Measurements from ENCODE around the gene MACF1.
"Not testable (repeated sequence)": the region's sequence is repeated elsewhere in the genome, so short reads cannot be mapped to it uniquely, and the experiment has no call there.

Gene MACF1

GRCh38 chr1:39470040-39470439, 265.5 kb downstream of the MACF1 start:
- ChIA-PET CTCF (no interaction called here), POLR2A (no interaction called here)
- no peak for TF ChIP-seq SUZ12 (IDR thresholded peaks at IDR 0.05)
- TF ChIP-seq NFRKB (IDR thresholded peaks at IDR 0.05): no peak
- no peak for TF ChIP-seq LEF1 (IDR thresholded peaks at IDR 0.05; ENCODE audit: borderline replicate concordance)
- TF ChIP-seq FOXA1 (IDR thresholded peaks at IDR 0.05): no peak
- no peak for TF ChIP-seq HDGF (IDR thresholded peaks at IDR 0.05; ENCODE audit: borderline replicate concordance)
- no peak for TF ChIP-seq FOXK2 (IDR thresholded peaks at IDR 0.05)
- no peak for DNase-seq (ENCODE audit: extremely low spot score)

- no peak for DNase-seq (ENCODE audit: extremely low spot score)
- ChIA-PET POLR2A (interaction anchor here (1.0 kb wide), 1 partner anchor 80 kb away, joined by 3 read pairs; no protein-coding TSS in a partner anchor), CTCF (interaction anchor here (0.6 to 1.2 kb wide), 2 partner anchors 27 to 326 kb away, joined by 4 to 5 read pairs; no protein-coding TSS in a partner anchor)
- TF ChIP-seq NFRKB (IDR thresholded peaks at IDR 0.05): no peak
- TF ChIP-seq FOXA1 (IDR thresholded peaks at IDR 0.05): no peak
- TF ChIP-seq FOXK2 (IDR thresholded peaks at IDR 0.05): no peak
- TF ChIP-seq CTBP1 (IDR thresholded peaks at IDR 0.05; ENCODE audit: borderline replicate concordance): no peak
- no peak for TF ChIP-seq LEF1 (IDR thresholded peaks at IDR 0.05; ENCODE audit: borderline replicate concordance)
- TF ChIP-seq TARDBP (IDR thresholded peaks at IDR 0.05): no peak
- TF ChIP-seq SUZ12 (IDR thresholded peaks at IDR 0.05): no peak
- TF ChIP-seq PKNOX1 (IDR thresholded peaks at IDR 0.05): no peak
- no peak for TF ChIP-seq L3MBTL2 (conservative IDR thresholded peaks at IDR 0.05)
- TF ChIP-seq ARNT (IDR thresholded peaks at IDR 0.05): no peak
- no peak for TF ChIP-seq ZNF384 (IDR thresholded peaks at IDR 0.05)
- TF ChIP-seq ELF4 (IDR thresholded peaks at IDR 0.05): no peak
- TF ChIP-seq SP1 (IDR thresholded peaks at IDR 0.05): no peak
- no peak for TF ChIP-seq HDGF (IDR thresholded peaks at IDR 0.05; ENCODE audit: borderline replicate concordance)
- no peak for TF ChIP-seq FOXM1 (IDR thresholded peaks at IDR 0.05; ENCODE audit: borderline replicate concordance)
- TF ChIP-seq BHLHE40 (IDR thresholded peaks at IDR 0.05; ENCODE audit: borderline replicate concordance): no peak
These were observed 268.3 kb downstream of the MACF1 start for GRCh38 chr1:39472826-39473225.

- no peak for DNase-seq (ENCODE audit: extremely low spot score)
- TF ChIP-seq FOXA1 (IDR thresholded peaks at IDR 0.05) (no peak), NFRKB (IDR thresholded peaks at IDR 0.05) (no peak), HDGF (IDR thresholded peaks at IDR 0.05; ENCODE audit: borderline replicate concordance) (no peak), TARDBP (IDR thresholded peaks at IDR 0.05) (no peak), ARNT (IDR thresholded peaks at IDR 0.05) (no peak), CTBP1 (IDR thresholded peaks at IDR 0.05; ENCODE audit: borderline replicate concordance) (no peak), SUZ12 (IDR thresholded peaks at IDR 0.05) (no peak)
- ChIA-PET POLR2A (interaction anchor here (1.0 kb wide), 1 partner anchor 80 kb away, joined by 3 read pairs; no protein-coding TSS in a partner anchor), CTCF (no interaction called here)
These were observed 268.8 kb downstream of the MACF1 start for GRCh38 chr1:39473324-39473723.

GRCh38 chr1:39474810-39475209, 270.3 kb downstream of the MACF1 start:
- no peak for DNase-seq (ENCODE audit: extremely low spot score)
- ChIA-PET POLR2A (no interaction called here), CTCF (interaction anchor here (0.6 kb wide), 1 partner anchor 11 kb away, joined by 3 read pairs; no protein-coding TSS in a partner anchor)
- TF ChIP-seq NFRKB (IDR thresholded peaks at IDR 0.05) (no peak), L3MBTL2 (conservative IDR thresholded peaks at IDR 0.05) (no peak), SUZ12 (IDR thresholded peaks at IDR 0.05) (no peak), BHLHE40 (IDR thresholded peaks at IDR 0.05; ENCODE audit: borderline replicate concordance) (no peak), FOXK2 (IDR thresholded peaks at IDR 0.05) (no peak), LEF1 (IDR thresholded peaks at IDR 0.05; ENCODE audit: borderline replicate concordance) (no peak), FOXM1 (IDR thresholded peaks at IDR 0.05; ENCODE audit: borderline replicate concordance) (no peak)

GRCh38 chr1:39475551-39475950, 271.1 kb downstream of the MACF1 start:
- DNase-seq (ENCODE audit: extremely low spot score); CTCF ChIA-PET; POLR2A ChIA-PET: not testable (repeated sequence)

GRCh38 chr1:39478126-39478915, 273.8 kb downstream of the MACF1 start:
- no peak for DNase-seq (ENCODE audit: extremely low spot score)
- TF ChIP-seq PKNOX1 (IDR thresholded peaks at IDR 0.05) (no peak), FOXA1 (IDR thresholded peaks at IDR 0.05) (no peak), LEF1 (IDR thresholded peaks at IDR 0.05; ENCODE audit: borderline replicate concordance) (no peak), ZNF384 (IDR thresholded peaks at IDR 0.05) (no peak), SP1 (IDR thresholded peaks at IDR 0.05) (no peak), ARNT (IDR thresholded peaks at IDR 0.05) (no peak), HDGF (IDR thresholded peaks at IDR 0.05; ENCODE audit: borderline replicate concordance) (no peak), FOXM1 (IDR thresholded peaks at IDR 0.05; ENCODE audit: borderline replicate concordance) (no peak), L3MBTL2 (conservative IDR thresholded peaks at IDR 0.05) (no peak), ELF4 (IDR thresholded peaks at IDR 0.05) (no peak), CTBP1 (IDR thresholded peaks at IDR 0.05; ENCODE audit: borderline replicate concordance) (no peak), SUZ12 (IDR thresholded peaks at IDR 0.05) (no peak), TARDBP (IDR thresholded peaks at IDR 0.05) (no peak), FOXK2 (IDR thresholded peaks at IDR 0.05) (no peak), NFRKB (IDR thresholded peaks at IDR 0.05) (no peak), BHLHE40 (IDR thresholded peaks at IDR 0.05; ENCODE audit: borderline replicate concordance) (no peak)
- ChIA-PET CTCF (no interaction called here), POLR2A (no interaction called here)

GRCh38 chr1:39481289-39481688, 276.8 kb downstream of the MACF1 start:
- no peak for DNase-seq (ENCODE audit: extremely low spot score)
- TF ChIP-seq PKNOX1 (IDR thresholded peaks at IDR 0.05) (no peak), ELF4 (IDR thresholded peaks at IDR 0.05) (no peak), HDGF (IDR thresholded peaks at IDR 0.05; ENCODE audit: borderline replicate concordance) (no peak), BHLHE40 (IDR thresholded peaks at IDR 0.05; ENCODE audit: borderline replicate concordance) (no peak), TARDBP (IDR thresholded peaks at IDR 0.05) (no peak), FOXK2 (IDR thresholded peaks at IDR 0.05) (no peak), LEF1 (IDR thresholded peaks at IDR 0.05; ENCODE audit: borderline replicate concordance) (no peak), L3MBTL2 (conservative IDR thresholded peaks at IDR 0.05) (no peak), ZNF384 (IDR thresholded peaks at IDR 0.05) (no peak), SUZ12 (IDR thresholded peaks at IDR 0.05) (no peak), CTBP1 (IDR thresholded peaks at IDR 0.05; ENCODE audit: borderline replicate concordance) (no peak), NFRKB (IDR thresholded peaks at IDR 0.05) (no peak), FOXM1 (IDR thresholded peaks at IDR 0.05; ENCODE audit: borderline replicate concordance) (no peak), SP1 (IDR thresholded peaks at IDR 0.05) (no peak), FOXA1 (IDR thresholded peaks at IDR 0.05) (no peak), ARNT (IDR thresholded peaks at IDR 0.05) (no peak)
- CTCF ChIA-PET: no interaction called here
- POLR2A ChIA-PET: no interaction called here

All from HEK293T (cell line).